Measurements from ENCODE around the gene FAM53A. TPM values are rescaled to one million over a fixed set of nuclear protein-coding genes. Genes with fewer than 3 reads are reported as not detected.
A peak's percentile ranks its signal among the peaks of the same experiment; 100 is the strongest.

Gene FAM53A
- total and polyA plus RNA-seq, 5 donors from 2014 or later = 0.76 to 3.6 (median 1.8) TPM

DNA sequence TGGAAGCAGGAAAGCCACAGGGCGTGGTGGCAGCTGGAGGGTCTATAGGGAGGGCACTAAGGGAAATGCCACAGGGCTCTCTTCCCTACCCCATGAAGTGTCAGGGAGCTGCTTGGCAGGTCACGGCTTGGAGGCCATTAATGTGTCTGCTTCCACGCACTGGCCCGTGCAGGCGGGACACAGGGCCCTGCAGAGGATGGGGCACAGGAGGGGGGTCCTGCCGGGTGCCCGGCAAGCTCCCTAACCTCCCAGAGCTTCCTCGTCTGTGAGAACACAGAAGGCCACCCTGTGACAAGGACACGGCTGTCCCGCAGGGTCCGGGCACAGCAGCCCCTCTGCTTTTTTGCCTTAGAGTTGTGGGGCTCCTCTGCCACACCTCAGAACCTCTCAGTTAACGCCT, 25.5 kb downstream of the FAM53A start:
- Mint-ChIP-seq H3K4me1 (no peaks in the 10 kb centered on the region), H3K27ac (no peak overlapping the region), H3K9me3 (no peaks in the 10 kb centered on the region), H3K27me3 (no peaks in the 10 kb centered on the region), H3K4me3 (no peak overlapping the region), H3K36me3 (no peaks in the 10 kb centered on the region)
- DNase-seq (no peak), ATAC-seq (ENCODE audit: low read depth in 2 of 2) (no peak)
- Histone ChIP-seq H3K36me3 (ENCODE audit: control insufficient read depth, insufficient read depth, low read length) (no peaks in the 10 kb centered on the region), H3K27me3 (ENCODE audit: control insufficient read depth, insufficient read depth, low read length) (no peaks in the 10 kb centered on the region), H3K9me3 (ENCODE audit: control insufficient read depth in 2 of 2, low read length in 2 of 2) (no peaks in the 10 kb centered on the region), H3K4me3 (ENCODE audit: low read depth, low read length) (no peak overlapping the region), H3K4me1 (ENCODE audit: control insufficient read depth, insufficient read depth, low read length, poor library complexity, severe bottlenecking) (no peaks in the 10 kb centered on the region), H3K27ac (ENCODE audit: insufficient read depth, low read length, poor library complexity, severe bottlenecking) (no peak overlapping the region)

DNA sequence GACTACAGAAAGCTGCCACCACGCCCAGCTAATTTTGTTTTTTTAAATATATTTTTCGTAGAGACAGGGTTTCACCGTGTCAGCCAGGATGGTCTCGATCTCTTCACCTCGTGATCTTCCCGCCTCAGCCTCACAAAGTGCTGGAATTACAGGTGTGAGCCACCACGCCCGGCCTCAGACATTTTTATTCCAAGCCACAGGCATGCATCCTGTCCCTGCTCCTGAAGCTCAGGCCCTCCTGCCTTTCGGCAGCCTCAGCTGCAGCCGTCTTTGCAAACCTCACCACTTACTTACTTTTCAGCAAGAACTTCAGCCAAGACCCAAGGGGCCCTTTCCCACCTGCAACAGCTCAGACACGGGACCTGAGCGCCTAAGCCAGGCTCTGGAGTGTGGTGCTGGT, 26.0 kb downstream of the FAM53A start:
- DNase-seq (no peak), ATAC-seq (ENCODE audit: low read depth in 2 of 2) (no peak)
- Histone ChIP-seq H3K27ac (ENCODE audit: insufficient read depth, low read length, poor library complexity, severe bottlenecking) (no peak overlapping the region), H3K4me3 (ENCODE audit: low read depth, low read length) (no peak overlapping the region), H3K36me3 (ENCODE audit: control insufficient read depth, insufficient read depth, low read length) (no peaks in the 10 kb centered on the region), H3K27me3 (ENCODE audit: control insufficient read depth, insufficient read depth, low read length) (no peaks in the 10 kb centered on the region), H3K4me1 (ENCODE audit: control insufficient read depth, insufficient read depth, low read length, poor library complexity, severe bottlenecking) (no peaks in the 10 kb centered on the region), H3K9me3 (ENCODE audit: control insufficient read depth in 2 of 2, low read length in 2 of 2) (no peaks in the 10 kb centered on the region)
- Mint-ChIP-seq H3K27ac (no peak overlapping the region), H3K36me3 (no peaks in the 10 kb centered on the region), H3K4me1 (no peaks in the 10 kb centered on the region), H3K4me3 (no peak overlapping the region), H3K9me3 (no peaks in the 10 kb centered on the region), H3K27me3 (no peaks in the 10 kb centered on the region)

DNA sequence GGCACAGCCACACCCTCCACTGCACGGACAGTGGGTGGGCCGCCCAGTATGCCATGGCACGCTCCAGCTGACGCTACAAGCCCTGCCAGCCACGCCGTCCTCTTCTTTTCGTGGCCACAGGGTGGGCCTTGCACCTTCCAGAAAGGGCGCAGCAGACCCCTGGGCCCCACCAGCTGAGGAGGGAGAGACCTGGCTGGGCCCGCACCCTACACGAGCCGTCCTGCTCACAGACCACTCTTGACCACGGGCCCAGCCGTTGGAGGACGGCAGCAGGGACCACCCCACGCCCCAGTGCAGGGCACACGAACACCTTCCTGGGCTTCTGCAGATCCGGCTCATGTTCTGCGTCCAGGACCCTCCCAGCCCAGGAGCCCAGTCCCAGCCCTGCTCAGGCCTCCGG, 27.1 kb downstream of the FAM53A start:
- Histone ChIP-seq H3K27me3 (ENCODE audit: control insufficient read depth, insufficient read depth, low read length) (no peaks in the 10 kb centered on the region), H3K4me3 (ENCODE audit: low read depth, low read length) (no peak overlapping the region), H3K36me3 (ENCODE audit: control insufficient read depth, insufficient read depth, low read length) (no peaks in the 10 kb centered on the region), H3K4me1 (ENCODE audit: control insufficient read depth, insufficient read depth, low read length, poor library complexity, severe bottlenecking) (no peaks in the 10 kb centered on the region), H3K27ac (ENCODE audit: insufficient read depth, low read length, poor library complexity, severe bottlenecking) (no peak overlapping the region), H3K9me3 (ENCODE audit: control insufficient read depth in 2 of 2, low read length in 2 of 2) (no peaks in the 10 kb centered on the region)
- Mint-ChIP-seq H3K4me1 (no peaks in the 10 kb centered on the region), H3K9me3 (no peaks in the 10 kb centered on the region), H3K27ac (no peak overlapping the region), H3K27me3 (no peaks in the 10 kb centered on the region), H3K4me3 (no peak overlapping the region), H3K36me3 (no peaks in the 10 kb centered on the region)
- no peak for ATAC-seq (ENCODE audit: low read depth in 2 of 2)
- DNase-seq = no peak

DNA sequence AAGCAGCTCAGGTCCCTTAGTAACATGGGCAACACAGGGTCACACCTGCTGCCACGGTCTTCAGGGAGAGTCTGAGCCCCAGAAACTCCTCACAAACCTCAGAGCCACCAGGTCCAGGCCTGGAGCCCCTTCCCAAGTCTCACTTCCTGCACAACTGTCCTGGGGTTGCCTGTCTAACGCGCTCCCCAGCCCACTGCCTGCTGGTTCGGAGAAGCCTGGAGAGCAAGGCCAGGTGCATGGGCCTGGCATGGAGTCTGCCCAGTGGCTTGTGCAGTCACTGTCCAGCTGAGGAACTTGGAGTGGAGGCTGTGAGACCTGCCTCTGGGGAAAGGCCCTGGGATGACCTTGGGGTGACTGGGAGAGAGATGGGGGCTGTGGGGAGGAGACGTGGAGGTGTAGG, 28.0 kb downstream of the FAM53A start:
- H3K4me3 ChIP-seq (ENCODE audit: low read depth, low read length) = no peak overlapping the region
- H3K36me3 ChIP-seq (ENCODE audit: control insufficient read depth, insufficient read depth, low read length) = no peaks in the 10 kb centered on the region
- H3K36me3 Mint-ChIP-seq = no peaks in the 10 kb centered on the region
- H3K27me3 ChIP-seq (ENCODE audit: control insufficient read depth, insufficient read depth, low read length) = no peaks in the 10 kb centered on the region
- ATAC-seq (ENCODE audit: low read depth in 2 of 2) (no peak), DNase-seq (no peak)
- H3K4me1 Mint-ChIP-seq = no peaks in the 10 kb centered on the region
- no peak overlapping the region for H3K27ac Mint-ChIP-seq
- no peaks in the 10 kb centered on the region for H3K9me3 ChIP-seq (ENCODE audit: control insufficient read depth in 2 of 2, low read length in 2 of 2)
- no peaks in the 10 kb centered on the region for H3K4me1 ChIP-seq (ENCODE audit: control insufficient read depth, insufficient read depth, low read length, poor library complexity, severe bottlenecking)
- no peak overlapping the region for H3K4me3 Mint-ChIP-seq
- no peak overlapping the region for H3K27ac ChIP-seq (ENCODE audit: insufficient read depth, low read length, poor library complexity, severe bottlenecking)
- no peaks in the 10 kb centered on the region for H3K27me3 Mint-ChIP-seq
- no peaks in the 10 kb centered on the region for H3K9me3 Mint-ChIP-seq

DNA sequence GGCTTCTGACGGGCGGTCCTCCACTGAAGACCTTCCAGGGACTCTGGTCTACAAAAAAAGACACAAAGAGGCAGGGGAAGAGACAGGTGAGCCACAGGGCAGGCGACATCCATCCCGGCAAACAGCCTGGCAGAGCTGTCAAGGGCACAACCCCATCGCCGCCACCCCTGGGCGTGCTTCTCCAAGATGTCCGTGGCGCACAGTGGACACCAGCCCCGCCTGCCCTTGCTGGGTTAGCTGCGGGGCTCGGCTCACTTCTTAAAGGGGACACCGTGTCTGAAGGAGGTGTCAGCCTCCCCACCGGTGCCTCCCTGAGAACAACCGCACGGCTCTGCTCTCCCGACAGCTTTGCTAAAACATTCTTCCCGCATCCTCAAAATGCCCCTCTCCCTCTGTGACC, 28.4 kb downstream of the FAM53A start:
- Mint-ChIP-seq H3K27me3 (no peaks in the 10 kb centered on the region), H3K4me1 (no peaks in the 10 kb centered on the region), H3K4me3 (no peak overlapping the region), H3K27ac (no peak overlapping the region), H3K9me3 (no peaks in the 10 kb centered on the region), H3K36me3 (no peaks in the 10 kb centered on the region)
- H3K27me3 ChIP-seq (ENCODE audit: control insufficient read depth, insufficient read depth, low read length) = no peaks in the 10 kb centered on the region
- ATAC-seq (ENCODE audit: low read depth in 2 of 2) (no peak), DNase-seq (no peak)
- no peaks in the 10 kb centered on the region for H3K9me3 ChIP-seq (ENCODE audit: control insufficient read depth in 2 of 2, low read length in 2 of 2)
- no peak overlapping the region for H3K27ac ChIP-seq (ENCODE audit: insufficient read depth, low read length, poor library complexity, severe bottlenecking)
- H3K36me3 ChIP-seq (ENCODE audit: control insufficient read depth, insufficient read depth, low read length) = no peaks in the 10 kb centered on the region
- no peaks in the 10 kb centered on the region for H3K4me1 ChIP-seq (ENCODE audit: control insufficient read depth, insufficient read depth, low read length, poor library complexity, severe bottlenecking)
- H3K4me3 ChIP-seq (ENCODE audit: low read depth, low read length) = no peak overlapping the region

DNA sequence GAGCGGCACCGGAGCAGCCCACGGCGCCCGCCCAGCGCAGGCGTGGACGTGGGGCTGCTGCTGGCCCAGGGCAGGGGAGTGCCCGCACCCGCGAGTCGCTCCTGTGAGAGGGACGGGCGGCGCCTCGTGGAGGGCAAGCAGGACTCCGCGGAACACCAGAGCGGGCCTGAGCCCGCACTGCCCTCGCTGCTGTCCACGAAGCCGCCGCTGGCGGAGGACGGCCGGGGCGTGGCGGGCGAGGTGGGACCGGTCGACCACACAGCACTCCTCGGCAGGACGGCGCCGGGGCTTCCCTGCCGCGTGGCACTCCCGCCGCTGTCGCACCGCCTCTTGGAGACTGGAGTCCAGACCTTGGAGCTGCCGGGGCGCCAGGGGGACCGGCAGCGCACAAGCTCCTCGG, 29.0 kb downstream of the FAM53A start:
- H3K27me3 Mint-ChIP-seq = no peaks in the 10 kb centered on the region

DNA sequence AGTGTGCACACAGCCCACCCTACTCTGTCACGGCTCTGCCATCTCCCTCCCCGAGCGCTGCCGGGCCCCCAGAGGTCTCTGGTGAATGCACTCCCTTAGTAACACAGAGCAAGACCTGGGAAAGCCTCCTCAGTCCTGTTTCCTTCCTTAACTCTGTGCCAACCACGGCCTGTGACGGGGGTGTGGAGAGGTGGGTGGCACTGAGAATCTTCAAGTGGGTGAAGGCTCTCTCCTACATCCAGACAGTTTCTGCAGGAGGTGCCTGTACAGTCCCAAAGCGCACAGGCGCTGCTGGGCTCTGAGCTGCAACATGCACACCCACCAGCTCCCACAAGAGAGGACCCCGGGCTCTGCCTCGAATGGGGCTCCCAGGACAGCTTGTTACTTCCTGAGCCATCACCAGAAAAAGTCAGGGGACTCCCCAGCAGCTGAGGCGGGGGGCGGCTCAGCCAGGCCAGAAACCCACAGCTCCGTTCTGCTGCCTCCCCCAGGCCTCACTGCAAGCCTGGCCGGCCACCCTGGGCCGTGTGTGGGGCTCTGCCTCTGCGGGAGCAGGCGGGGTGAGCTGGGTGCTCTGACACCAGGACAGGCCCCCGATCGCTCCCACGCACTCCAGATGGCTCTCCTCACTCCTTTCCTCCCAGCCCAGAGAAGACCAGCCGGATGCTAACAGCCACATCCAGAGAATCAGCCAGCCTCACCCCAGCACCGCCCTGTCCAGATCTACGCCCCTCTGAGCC, 29.7 kb downstream of the FAM53A start:
- Mint-ChIP-seq H3K36me3 (no peaks in the 10 kb centered on the region), H3K27ac (no peak overlapping the region), H3K4me3 (no peak overlapping the region)

More for the DNA sequence above, 29.0 kb downstream of the FAM53A start:
- no peak for DNase-seq
- Histone ChIP-seq H3K36me3 (ENCODE audit: control insufficient read depth, insufficient read depth, low read length) (no peaks in the 10 kb centered on the region), H3K9me3 (ENCODE audit: control insufficient read depth in 2 of 2, low read length in 2 of 2) (no peaks in the 10 kb centered on the region), H3K4me3 (ENCODE audit: low read depth, low read length) (no peak overlapping the region), H3K27ac (ENCODE audit: insufficient read depth, low read length, poor library complexity, severe bottlenecking) (no peak overlapping the region), H3K4me1 (ENCODE audit: control insufficient read depth, insufficient read depth, low read length, poor library complexity, severe bottlenecking) (no peaks in the 10 kb centered on the region), H3K27me3 (ENCODE audit: control insufficient read depth, insufficient read depth, low read length) (no peaks in the 10 kb centered on the region)
- no peaks in the 10 kb centered on the region for H3K36me3 Mint-ChIP-seq
- no peak overlapping the region for H3K27ac Mint-ChIP-seq
- no peaks in the 10 kb centered on the region for H3K9me3 Mint-ChIP-seq
- H3K4me3 Mint-ChIP-seq = no peak overlapping the region
- H3K4me1 Mint-ChIP-seq = no peaks in the 10 kb centered on the region
- ATAC-seq (ENCODE audit: low read depth in 2 of 2) = no peak

DNA sequence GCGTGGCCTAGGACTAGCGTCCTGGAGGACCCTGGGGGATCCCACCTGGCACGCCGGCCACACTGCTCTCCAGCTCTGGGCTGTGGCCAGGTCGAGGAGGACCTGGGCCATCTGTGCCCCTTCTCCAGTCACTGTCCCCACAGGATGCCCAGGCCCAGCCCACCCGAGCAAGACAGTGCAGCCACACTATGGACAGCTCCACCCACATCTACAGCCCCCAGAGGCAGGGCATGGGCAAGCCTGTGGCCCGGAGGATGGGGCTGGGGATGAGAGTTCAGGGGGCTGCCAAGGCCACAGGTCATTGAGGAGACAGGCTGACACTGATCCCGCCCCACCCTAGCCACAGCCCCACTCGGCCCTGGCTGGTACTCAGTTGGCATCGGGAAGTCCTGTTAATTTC, 30.3 kb downstream of the FAM53A start:
- DNase-seq = no peak
- H3K4me1 Mint-ChIP-seq = no peaks in the 10 kb centered on the region
- H3K4me3 ChIP-seq (ENCODE audit: low read depth, low read length) = no peak overlapping the region

More for the DNA sequence above, 29.7 kb downstream of the FAM53A start:
- H3K27ac ChIP-seq (ENCODE audit: insufficient read depth, low read length, poor library complexity, severe bottlenecking) = no peak overlapping the region
- H3K27me3 Mint-ChIP-seq = no peaks in the 10 kb centered on the region
- no peaks in the 10 kb centered on the region for H3K36me3 ChIP-seq (ENCODE audit: control insufficient read depth, insufficient read depth, low read length)
- H3K27me3 ChIP-seq (ENCODE audit: control insufficient read depth, insufficient read depth, low read length) = no peaks in the 10 kb centered on the region
- H3K4me1 ChIP-seq (ENCODE audit: control insufficient read depth, insufficient read depth, low read length, poor library complexity, severe bottlenecking) = no peaks in the 10 kb centered on the region
- ATAC-seq (ENCODE audit: low read depth in 2 of 2) = no peak
- no peaks in the 10 kb centered on the region for H3K4me1 Mint-ChIP-seq
- peaks cover 0 to 1% (median 0%) of the 10 kb centered on the region in 7 donors for H3K9me3 Mint-ChIP-seq
- H3K4me3 ChIP-seq (ENCODE audit: low read depth, low read length) = no peak overlapping the region
- no peaks in the 10 kb centered on the region for H3K9me3 ChIP-seq (ENCODE audit: control insufficient read depth in 2 of 2, low read length in 2 of 2)
- no peak for DNase-seq

More for the DNA sequence above, 30.3 kb downstream of the FAM53A start:
- Mint-ChIP-seq H3K36me3 (no peaks in the 10 kb centered on the region), H3K27ac (no peak overlapping the region), H3K4me3 (peak overlapping the region in 1 of 4 donors; percentile 0), H3K9me3 (peaks cover 0 to 1% (median 0%) of the 10 kb centered on the region in 7 donors), H3K27me3 (no peaks in the 10 kb centered on the region)
- H3K36me3 ChIP-seq (ENCODE audit: control insufficient read depth, insufficient read depth, low read length) = no peaks in the 10 kb centered on the region
- no peaks in the 10 kb centered on the region for H3K4me1 ChIP-seq (ENCODE audit: control insufficient read depth, insufficient read depth, low read length, poor library complexity, severe bottlenecking)
- ATAC-seq (ENCODE audit: low read depth in 2 of 2) = no peak
- H3K27ac ChIP-seq (ENCODE audit: insufficient read depth, low read length, poor library complexity, severe bottlenecking) = no peak overlapping the region
- no peaks in the 10 kb centered on the region for H3K27me3 ChIP-seq (ENCODE audit: control insufficient read depth, insufficient read depth, low read length)
- H3K9me3 ChIP-seq (ENCODE audit: control insufficient read depth in 2 of 2, low read length in 2 of 2) = no peaks in the 10 kb centered on the region

All from CD4-positive, CD25-positive, alpha-beta regulatory T cell (primary cell).